Nephron (organoid): ENCODE results near the gene HINT3.

Source experiments
- H3K27ac Mint-ChIP-seq, 3 experiments: 2 replicates each; pipeline ENCODE4 v1.8.0; 2020; ENCODE audit warnings: mixed read lengths in 3 of 3, mild to moderate bottlenecking in 2 of 3, moderate library complexity in 1 of 3
- H3K27me3 Mint-ChIP-seq: 2 replicates; pipeline ENCODE4 v1.8.0; 2021; ENCODE audit warnings: low read depth, mild to moderate bottlenecking, moderate library complexity, mixed read lengths
- H3K36me3 Mint-ChIP-seq: 2 replicates; pipeline ENCODE4 v1.8.0; 2020; ENCODE audit warnings: low read depth, mixed read lengths
- H3K4me1 Mint-ChIP-seq: 2 replicates; pipeline ENCODE4 v1.8.0; 2020; ENCODE audit warnings: mixed read lengths
- H3K4me3 Mint-ChIP-seq, 3 experiments: 2 replicates each; pipeline ENCODE4 v1.8.0; 2020; ENCODE audit warnings: mild to moderate bottlenecking in 3 of 3, mixed read lengths in 3 of 3, moderate library complexity in 2 of 3
- H3K9me3 Mint-ChIP-seq: 2 replicates; pipeline ENCODE4 v1.8.0; 2020; ENCODE audit warnings: mixed read lengths
- TF ChIP-seq, protein P1 (sequence below), 3 experiments: fragments of 200-600 bp; sonication (generic); IDR thresholded peaks; one replicate each; pipeline ENCODE4 v1.5.0; 2021; ENCODE audit warnings: antibody characterized with exemption in 3 of 3; ENCODE audit not compliant: unreplicated experiment in 3 of 3

The HINT3 gene

GRCh38 chr6:125959041-125959440 lies 2.5 kb downstream of the HINT3 start:
- no peak overlapping the region for H3K27ac Mint-ChIP-seq
- no peaks in the 10 kb centered on the region for H3K9me3 Mint-ChIP-seq
- no peaks in the 10 kb centered on the region for H3K27me3 Mint-ChIP-seq
- no peak overlapping the region for H3K4me3 Mint-ChIP-seq
- H3K4me1 Mint-ChIP-seq = no peaks in the 10 kb centered on the region
- TF ChIP-seq, protein P1, sequence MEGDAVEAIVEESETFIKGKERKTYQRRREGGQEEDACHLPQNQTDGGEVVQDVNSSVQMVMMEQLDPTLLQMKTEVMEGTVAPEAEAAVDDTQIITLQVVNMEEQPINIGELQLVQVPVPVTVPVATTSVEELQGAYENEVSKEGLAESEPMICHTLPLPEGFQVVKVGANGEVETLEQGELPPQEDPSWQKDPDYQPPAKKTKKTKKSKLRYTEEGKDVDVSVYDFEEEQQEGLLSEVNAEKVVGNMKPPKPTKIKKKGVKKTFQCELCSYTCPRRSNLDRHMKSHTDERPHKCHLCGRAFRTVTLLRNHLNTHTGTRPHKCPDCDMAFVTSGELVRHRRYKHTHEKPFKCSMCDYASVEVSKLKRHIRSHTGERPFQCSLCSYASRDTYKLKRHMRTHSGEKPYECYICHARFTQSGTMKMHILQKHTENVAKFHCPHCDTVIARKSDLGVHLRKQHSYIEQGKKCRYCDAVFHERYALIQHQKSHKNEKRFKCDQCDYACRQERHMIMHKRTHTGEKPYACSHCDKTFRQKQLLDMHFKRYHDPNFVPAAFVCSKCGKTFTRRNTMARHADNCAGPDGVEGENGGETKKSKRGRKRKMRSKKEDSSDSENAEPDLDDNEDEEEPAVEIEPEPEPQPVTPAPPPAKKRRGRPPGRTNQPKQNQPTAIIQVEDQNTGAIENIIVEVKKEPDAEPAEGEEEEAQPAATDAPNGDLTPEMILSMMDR (IDR thresholded peaks at IDR 0.05; ENCODE audit: unreplicated experiment in 3 of 3) = no peak
- H3K36me3 Mint-ChIP-seq = no peaks in the 10 kb centered on the region

GRCh38 chr6:125961117-125961516 lies 4.5 kb downstream of the HINT3 start:
- Mint-ChIP-seq H3K4me3 (no peak overlapping the region), H3K36me3 (no peaks in the 10 kb centered on the region), H3K4me1 (no peaks in the 10 kb centered on the region), H3K27me3 (no peaks in the 10 kb centered on the region), H3K27ac (no peak overlapping the region), H3K9me3 (no peaks in the 10 kb centered on the region)
- TF ChIP-seq, protein P1 (IDR thresholded peaks at IDR 0.05; ENCODE audit: unreplicated experiment in 3 of 3) = no peak

GRCh38 chr6:125962900-125963497 lies 6.4 kb downstream of the HINT3 start:
- H3K27ac Mint-ChIP-seq = no peak overlapping the region
- TF ChIP-seq, protein P1 (IDR thresholded peaks at IDR 0.05; ENCODE audit: unreplicated experiment in 3 of 3) = no peak
- H3K4me1 Mint-ChIP-seq = no peaks in the 10 kb centered on the region

GRCh38 chr6:125963817-125964216 lies 7.2 kb downstream of the HINT3 start:
- Mint-ChIP-seq H3K36me3 (peaks cover 20% of the 10 kb centered on the region), H3K4me1 (no peaks in the 10 kb centered on the region), H3K27ac (no peak overlapping the region), H3K4me3 (no peak overlapping the region), H3K27me3 (no peaks in the 10 kb centered on the region), H3K9me3 (no peaks in the 10 kb centered on the region)
- TF ChIP-seq, protein P1 (IDR thresholded peaks at IDR 0.05; ENCODE audit: unreplicated experiment in 3 of 3) = no peak

More at GRCh38 chr6:125962900-125963497, 6.4 kb downstream of the HINT3 start:
- Mint-ChIP-seq H3K9me3 (no peaks in the 10 kb centered on the region), H3K36me3 (peaks cover 12% of the 10 kb centered on the region), H3K27me3 (no peaks in the 10 kb centered on the region), H3K4me3 (no peak overlapping the region)

GRCh38 chr6:125966569-125966968 lies 10.0 kb downstream of the HINT3 start:
- no peaks in the 10 kb centered on the region for H3K9me3 Mint-ChIP-seq
- no peaks in the 10 kb centered on the region for H3K27me3 Mint-ChIP-seq
- no peak overlapping the region for H3K4me3 Mint-ChIP-seq
- peaks cover 31% of the 10 kb centered on the region for H3K36me3 Mint-ChIP-seq
- H3K27ac Mint-ChIP-seq = no peak overlapping the region
- TF ChIP-seq, protein P1 (IDR thresholded peaks at IDR 0.05; ENCODE audit: unreplicated experiment in 3 of 3) = no peak
- H3K4me1 Mint-ChIP-seq = no peaks in the 10 kb centered on the region

- Mint-ChIP-seq H3K4me1 (no peaks in the 10 kb centered on the region), H3K9me3 (no peaks in the 10 kb centered on the region), H3K36me3 (peaks cover 35% of the 10 kb centered on the region), H3K4me3 (no peak overlapping the region), H3K27ac (no peak overlapping the region), H3K27me3 (no peaks in the 10 kb centered on the region)
- TF ChIP-seq, protein P1 (IDR thresholded peaks at IDR 0.05; ENCODE audit: unreplicated experiment in 3 of 3) = no peak
These were observed 11.9 kb downstream of the HINT3 start for GRCh38 chr6:125968493-125968892.
